CD4-positive, alpha-beta T cell treated with Interleukin-4 for 4 hours (primary cell): ENCODE data around the gene KLF14.
"Not testable (repeated sequence)": the region's sequence is repeated elsewhere in the genome, so short reads cannot be mapped to it uniquely, and the experiment has no call there.

Experiments
- DNase-seq: peaks from one replicate; pipeline ENCODE4 v3.0.0-alpha.2; 2020

KLF14 gene

GRCh38 chr7:130712416-130712815, 21.6 kb downstream of the KLF14 start:
- DNase-seq: no peak

- no peak for DNase-seq
These were observed 25.2 kb downstream of the KLF14 start for GRCh38 chr7:130708766-130709165.

- no peak for DNase-seq
These were observed 26.0 kb downstream of the KLF14 start for GRCh38 chr7:130708001-130708400.

GRCh38 chr7:130703851-130704250, 30.2 kb downstream of the KLF14 start:
- no peak for DNase-seq

- DNase-seq: no peak
These were observed 32.4 kb downstream of the KLF14 start for GRCh38 chr7:130701650-130702049.

GRCh38 chr7:130700760-130701159, 33.2 kb downstream of the KLF14 start:
- DNase-seq: no peak

GRCh38 chr7:130699686-130700085, 34.3 kb downstream of the KLF14 start:
- DNase-seq: no peak

GRCh38 chr7:130697820-130698219, 36.2 kb downstream of the KLF14 start:
- DNase-seq: no peak

GRCh38 chr7:130695840-130696239, 38.2 kb downstream of the KLF14 start:
- DNase-seq: no peak

- DNase-seq: not testable (repeated sequence)
These were observed 41.6 kb downstream of the KLF14 start for GRCh38 chr7:130692396-130692795.

GRCh38 chr7:130689683-130690082, 44.3 kb downstream of the KLF14 start:
- DNase-seq: no peak

GRCh38 chr7:130683026-130683425, 51.0 kb downstream of the KLF14 start:
- no peak for DNase-seq
